D721Med (cell line): ENCODE data around the gene GADL1.

Experiments
- DNase-seq: peaks from one replicate; pipeline ENCODE4 v3.0.0; 2011; ENCODE audit warnings: low spot score; ENCODE audit not compliant: insufficient read length
- FAIRE-seq: peaks from 2 replicates; lab custom pipeline; 2011; peaks lifted over from hg19 to GRCh38; lab: Jason Lieb, UNC
- CTCF ChIP-seq: IDR thresholded peaks from 2 replicates; pipeline ENCODE4 v1.5.1; 2012; ENCODE audit warnings: mild to moderate bottlenecking, control low read depth; ENCODE audit not compliant: insufficient read depth; ENCODE audit errors: missing control alignments

GADL1 gene

GRCh38 chr3:30720586-30721313, 173.7 kb downstream of the GADL1 start:
- DNase-seq, result no peak
- TF ChIP-seq CTCF, result no peak
- no peak for FAIRE-seq

- TF ChIP-seq CTCF, result no peak
- no peak for DNase-seq
- FAIRE-seq, result no peak
Observed at GRCh38 chr3:30719536-30719935, 174.9 kb downstream of the GADL1 start.

- TF ChIP-seq CTCF, result no peak
- DNase-seq (no peak), FAIRE-seq (no peak)
Observed at GRCh38 chr3:30713885-30714503, 180.5 kb downstream of the GADL1 start.

- FAIRE-seq (no peak), DNase-seq (no peak)
- no peak for TF ChIP-seq CTCF
Observed at GRCh38 chr3:30712991-30713390, 181.5 kb downstream of the GADL1 start.

DNA sequence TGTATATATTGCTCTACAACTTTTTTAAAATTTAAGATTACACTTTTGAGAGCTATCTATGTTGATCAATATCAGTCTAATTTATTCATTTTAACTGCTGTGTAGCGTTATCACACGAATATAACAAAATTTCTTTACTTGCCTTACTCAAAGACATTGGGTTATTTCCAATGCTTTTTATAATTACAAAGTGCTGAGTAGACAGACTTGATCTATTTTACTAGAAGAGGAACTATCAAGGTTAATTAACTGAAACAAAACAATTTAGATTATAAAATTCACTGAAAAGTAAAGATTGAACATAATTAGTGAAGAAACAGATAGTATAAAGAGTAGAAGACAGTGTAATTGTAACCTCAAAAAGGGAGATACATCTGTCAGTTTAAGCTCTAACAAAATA, 182.6 kb downstream of the GADL1 start:
- no peak for TF ChIP-seq CTCF
- DNase-seq (no peak), FAIRE-seq (no peak)

DNA sequence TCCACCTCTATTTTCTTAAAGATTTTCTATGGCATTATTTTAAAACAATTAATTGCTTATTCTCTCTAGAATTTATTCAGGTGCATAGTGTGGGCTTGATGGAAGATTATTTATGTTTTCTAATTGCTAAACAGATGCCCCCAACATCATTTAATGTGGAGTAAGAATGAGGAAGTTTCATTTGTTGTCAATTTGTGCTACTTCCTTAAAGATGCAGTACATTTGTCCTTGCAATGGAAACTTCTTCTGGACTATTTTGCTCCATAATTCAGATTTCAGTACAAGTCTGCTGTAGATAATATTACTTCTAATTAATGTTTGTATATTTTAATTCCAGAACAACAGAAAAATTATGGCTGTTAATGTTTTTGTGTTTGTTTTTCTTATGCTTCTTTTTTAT, 183.3 kb downstream of the GADL1 start:
- FAIRE-seq, result no peak
- TF ChIP-seq CTCF, result no peak
- no peak for DNase-seq

DNA sequence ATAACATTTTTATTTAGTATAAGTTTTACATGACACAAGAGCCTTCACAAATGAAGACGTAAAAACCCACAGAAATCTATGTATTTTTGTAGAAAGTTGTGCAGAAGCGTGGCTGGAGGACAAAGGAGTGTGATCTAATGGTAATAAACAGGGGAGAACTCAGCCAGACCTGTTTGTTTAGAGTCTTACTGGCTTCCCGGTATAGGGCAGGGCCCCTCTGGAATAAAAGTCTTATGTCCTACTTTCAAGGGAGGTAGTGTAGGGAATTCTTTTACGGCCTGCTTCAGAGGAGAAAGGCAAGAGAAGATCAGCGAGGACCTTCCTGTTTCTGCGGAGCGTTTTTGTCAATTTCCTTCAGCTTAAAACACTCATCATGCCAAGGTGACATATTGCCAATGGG, 184.4 kb downstream of the GADL1 start:
- FAIRE-seq (no peak), DNase-seq (no peak)
- TF ChIP-seq CTCF, result no peak
